ENCODE measurements around the gene CISH. TPM values are rescaled to one million over a fixed set of nuclear protein-coding genes. Genes with fewer than 3 reads are reported as not detected.

CISH gene
- total and polyA plus RNA-seq, 4 donors, result 4.7 to 32.5 (median 24.3) TPM

DNA sequence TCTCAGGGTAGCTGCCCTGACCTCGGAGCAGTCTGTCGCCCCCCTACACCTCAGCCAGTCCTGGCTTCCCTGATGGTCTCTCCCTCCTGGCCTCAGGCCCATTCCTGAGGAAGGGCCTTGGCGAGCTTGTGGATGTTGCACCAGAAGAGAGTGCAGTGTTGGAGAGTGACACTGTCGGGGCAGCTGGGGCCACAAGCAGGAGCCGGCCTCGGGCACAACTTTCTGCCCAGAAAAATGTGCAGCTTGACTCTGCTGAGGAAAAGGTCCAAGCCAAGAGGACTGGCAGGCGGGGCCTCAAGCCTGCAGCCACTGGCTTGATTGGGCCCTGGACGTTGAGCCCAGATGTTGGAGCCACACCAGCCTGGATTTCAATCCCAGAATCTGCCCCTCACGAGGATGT is 29.5 kb downstream of the CISH start:
- H3K27me3 ChIP-seq (ENCODE audit: control insufficient read depth in 4 of 4, insufficient read depth in 4 of 4, low read length in 3 of 4), result no peaks in the 10 kb centered on the region
- peak overlapping the region; percentile 75 to 90 for H3K27ac ChIP-seq (ENCODE audit: low read depth in 1 of 2, low read length in 2 of 2)
- H3K9me3 ChIP-seq (ENCODE audit: control insufficient read depth in 4 of 4, low read length in 3 of 4), result no peaks in the 10 kb centered on the region
- H3K9ac ChIP-seq (ENCODE audit: low read depth in 1 of 2, low read length in 2 of 2), result no peak overlapping the region
- WGBS, result 42% methylated on average over 9 of the region's 9 CpGs
- peaks cover 0 to 13% (median 2%) of the 10 kb centered on the region in 4 donors for H3K36me3 ChIP-seq (ENCODE audit: control insufficient read depth in 4 of 4, insufficient read depth in 3 of 4, low read depth in 1 of 4, low read length in 3 of 4)
- H3K4me3 ChIP-seq (ENCODE audit: low read depth in 1 of 3, low read length in 3 of 3), result no peak overlapping the region
- no peak for TF ChIP-seq HNF4G (IDR thresholded peaks at IDR 0.05)
- peak; percentile 35 to 52 for TF ChIP-seq RXRA (IDR thresholded peaks at IDR 0.05)
- no peak for TF ChIP-seq NR2F2 (IDR thresholded peaks at IDR 0.05)
- TF ChIP-seq FOXA1 (IDR thresholded peaks at IDR 0.05), result no peak
- TF ChIP-seq SP1 (IDR thresholded peaks at IDR 0.05), result peak; percentile 36
- peak in 1 of 2 donors; percentile 14 for TF ChIP-seq RAD21 (IDR thresholded peaks at IDR 0.05)
- TF ChIP-seq, protein P1, sequence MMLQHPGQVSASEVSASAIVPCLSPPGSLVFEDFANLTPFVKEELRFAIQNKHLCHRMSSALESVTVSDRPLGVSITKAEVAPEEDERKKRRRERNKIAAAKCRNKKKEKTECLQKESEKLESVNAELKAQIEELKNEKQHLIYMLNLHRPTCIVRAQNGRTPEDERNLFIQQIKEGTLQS (IDR thresholded peaks at IDR 0.05), result no peak
- no peak for TF ChIP-seq FOXA2 (IDR thresholded peaks at IDR 0.05)
- TF ChIP-seq YY1 (IDR thresholded peaks at IDR 0.05), result no peak
- TF ChIP-seq GABPA (IDR thresholded peaks at IDR 0.05 in 1 of 2, conservative IDR thresholded peaks at IDR 0.05 in 1 of 2), result no peak
- no peak for TF ChIP-seq EGR1 (IDR thresholded peaks at IDR 0.05; ENCODE audit: low read depth in 2 of 2)
- TF ChIP-seq, protein P2, sequence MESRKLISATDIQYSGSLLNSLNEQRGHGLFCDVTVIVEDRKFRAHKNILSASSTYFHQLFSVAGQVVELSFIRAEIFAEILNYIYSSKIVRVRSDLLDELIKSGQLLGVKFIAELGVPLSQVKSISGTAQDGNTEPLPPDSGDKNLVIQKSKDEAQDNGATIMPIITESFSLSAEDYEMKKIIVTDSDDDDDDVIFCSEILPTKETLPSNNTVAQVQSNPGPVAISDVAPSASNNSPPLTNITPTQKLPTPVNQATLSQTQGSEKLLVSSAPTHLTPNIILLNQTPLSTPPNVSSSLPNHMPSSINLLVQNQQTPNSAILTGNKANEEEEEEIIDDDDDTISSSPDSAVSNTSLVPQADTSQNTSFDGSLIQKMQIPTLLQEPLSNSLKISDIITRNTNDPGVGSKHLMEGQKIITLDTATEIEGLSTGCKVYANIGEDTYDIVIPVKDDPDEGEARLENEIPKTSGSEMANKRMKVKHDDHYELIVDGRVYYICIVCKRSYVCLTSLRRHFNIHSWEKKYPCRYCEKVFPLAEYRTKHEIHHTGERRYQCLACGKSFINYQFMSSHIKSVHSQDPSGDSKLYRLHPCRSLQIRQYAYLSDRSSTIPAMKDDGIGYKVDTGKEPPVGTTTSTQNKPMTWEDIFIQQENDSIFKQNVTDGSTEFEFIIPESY (IDR thresholded peaks at IDR 0.05), result no peak
- peak in 1 of 2 donors; percentile 42 for TF ChIP-seq HNF4A (conservative IDR thresholded peaks at IDR 0.05)
- TF ChIP-seq JUND (IDR thresholded peaks at IDR 0.05), result no peak
- TF ChIP-seq, protein P3, sequence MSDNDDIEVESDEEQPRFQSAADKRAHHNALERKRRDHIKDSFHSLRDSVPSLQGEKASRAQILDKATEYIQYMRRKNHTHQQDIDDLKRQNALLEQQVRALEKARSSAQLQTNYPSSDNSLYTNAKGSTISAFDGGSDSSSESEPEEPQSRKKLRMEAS (IDR thresholded peaks at IDR 0.05), result no peak
- peaks cover 49 to 80% (median 73%) of the 10 kb centered on the region in 4 donors for H3K4me1 ChIP-seq (ENCODE audit: control insufficient read depth in 4 of 4, insufficient read depth in 4 of 4, low read length in 3 of 4)
- DNase-seq (ENCODE audit: low spot score), result no peak

DNA sequence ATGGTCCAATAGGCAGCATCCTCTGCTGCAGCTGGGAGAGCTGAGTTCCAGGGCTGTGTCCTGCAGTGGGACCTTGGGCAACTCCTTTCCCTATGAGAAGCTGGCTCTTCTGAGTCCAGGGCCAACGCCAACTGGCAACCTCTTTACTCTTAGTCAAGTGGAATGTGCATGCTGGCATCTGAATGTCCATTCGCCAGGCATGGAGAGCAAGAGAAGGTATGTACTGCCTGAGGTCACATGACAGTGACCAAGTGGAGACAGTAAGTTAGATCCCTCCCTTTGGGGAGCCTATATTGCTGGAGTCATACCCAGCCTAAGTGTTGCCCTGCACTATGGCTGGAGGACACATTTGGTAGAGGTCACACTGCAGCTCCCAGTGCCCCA is 30.1 kb downstream of the CISH start:
- H3K36me3 ChIP-seq (ENCODE audit: control insufficient read depth in 4 of 4, insufficient read depth in 3 of 4, low read depth in 1 of 4, low read length in 3 of 4), result peaks cover 0 to 14% (median 3%) of the 10 kb centered on the region in 4 donors
- WGBS, result 86% methylated on average over 2 of the region's 2 CpGs

DNA sequence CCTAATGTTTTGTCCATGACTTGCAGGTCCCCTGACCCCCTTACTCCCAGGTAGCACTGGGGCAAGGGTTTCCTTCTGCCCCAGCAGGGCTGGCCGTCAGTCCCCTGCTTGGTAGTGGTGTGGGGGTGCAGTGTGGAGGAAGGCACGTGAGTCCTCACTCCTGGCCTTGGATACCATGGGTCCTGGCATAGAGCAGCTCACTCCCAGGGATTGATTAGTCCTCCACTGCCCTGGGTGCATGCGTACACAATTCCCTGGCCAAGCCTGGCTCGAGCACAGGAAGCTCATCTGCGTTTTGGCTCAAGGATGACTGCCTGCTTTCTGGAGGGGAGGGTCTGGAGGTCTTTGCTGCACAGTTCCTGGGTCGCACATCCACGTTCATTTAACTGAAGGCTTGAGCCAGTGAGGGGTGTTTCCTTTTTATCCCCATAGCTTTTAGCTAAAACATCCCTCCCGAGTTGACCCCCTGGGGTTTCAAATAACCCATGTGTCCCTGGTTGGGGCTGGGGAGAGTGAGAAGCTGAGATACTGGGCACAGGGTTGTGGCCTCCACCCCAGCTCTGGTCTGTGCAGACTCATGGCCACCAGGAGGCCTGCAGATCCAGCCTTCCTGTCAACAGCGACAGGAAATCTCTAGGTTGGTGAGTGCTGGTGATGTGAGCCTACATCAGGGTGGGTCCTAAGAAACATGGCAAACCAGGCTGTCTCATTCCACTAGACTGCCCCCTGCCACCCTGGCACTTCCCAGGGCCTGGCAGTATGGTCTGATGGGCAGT is 30.7 kb downstream of the CISH start:
- no peak for TF ChIP-seq HNF4G (IDR thresholded peaks at IDR 0.05)
- TF ChIP-seq RXRA (IDR thresholded peaks at IDR 0.05), result peak; percentile 63 to 85
- TF ChIP-seq, protein P4, sequence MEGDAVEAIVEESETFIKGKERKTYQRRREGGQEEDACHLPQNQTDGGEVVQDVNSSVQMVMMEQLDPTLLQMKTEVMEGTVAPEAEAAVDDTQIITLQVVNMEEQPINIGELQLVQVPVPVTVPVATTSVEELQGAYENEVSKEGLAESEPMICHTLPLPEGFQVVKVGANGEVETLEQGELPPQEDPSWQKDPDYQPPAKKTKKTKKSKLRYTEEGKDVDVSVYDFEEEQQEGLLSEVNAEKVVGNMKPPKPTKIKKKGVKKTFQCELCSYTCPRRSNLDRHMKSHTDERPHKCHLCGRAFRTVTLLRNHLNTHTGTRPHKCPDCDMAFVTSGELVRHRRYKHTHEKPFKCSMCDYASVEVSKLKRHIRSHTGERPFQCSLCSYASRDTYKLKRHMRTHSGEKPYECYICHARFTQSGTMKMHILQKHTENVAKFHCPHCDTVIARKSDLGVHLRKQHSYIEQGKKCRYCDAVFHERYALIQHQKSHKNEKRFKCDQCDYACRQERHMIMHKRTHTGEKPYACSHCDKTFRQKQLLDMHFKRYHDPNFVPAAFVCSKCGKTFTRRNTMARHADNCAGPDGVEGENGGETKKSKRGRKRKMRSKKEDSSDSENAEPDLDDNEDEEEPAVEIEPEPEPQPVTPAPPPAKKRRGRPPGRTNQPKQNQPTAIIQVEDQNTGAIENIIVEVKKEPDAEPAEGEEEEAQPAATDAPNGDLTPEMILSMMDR (IDR thresholded peaks at IDR 0.05; ENCODE audit: low read depth, low read length, missing input control), result peak; percentile 2
- TF ChIP-seq SP1 (IDR thresholded peaks at IDR 0.05), result peak; percentile 50
- no peak for TF ChIP-seq GABPA (IDR thresholded peaks at IDR 0.05 in 1 of 2, conservative IDR thresholded peaks at IDR 0.05 in 1 of 2)
- TF ChIP-seq JUND (IDR thresholded peaks at IDR 0.05), result peak in 1 of 2 donors; percentile 31
- TF ChIP-seq, protein P5, sequence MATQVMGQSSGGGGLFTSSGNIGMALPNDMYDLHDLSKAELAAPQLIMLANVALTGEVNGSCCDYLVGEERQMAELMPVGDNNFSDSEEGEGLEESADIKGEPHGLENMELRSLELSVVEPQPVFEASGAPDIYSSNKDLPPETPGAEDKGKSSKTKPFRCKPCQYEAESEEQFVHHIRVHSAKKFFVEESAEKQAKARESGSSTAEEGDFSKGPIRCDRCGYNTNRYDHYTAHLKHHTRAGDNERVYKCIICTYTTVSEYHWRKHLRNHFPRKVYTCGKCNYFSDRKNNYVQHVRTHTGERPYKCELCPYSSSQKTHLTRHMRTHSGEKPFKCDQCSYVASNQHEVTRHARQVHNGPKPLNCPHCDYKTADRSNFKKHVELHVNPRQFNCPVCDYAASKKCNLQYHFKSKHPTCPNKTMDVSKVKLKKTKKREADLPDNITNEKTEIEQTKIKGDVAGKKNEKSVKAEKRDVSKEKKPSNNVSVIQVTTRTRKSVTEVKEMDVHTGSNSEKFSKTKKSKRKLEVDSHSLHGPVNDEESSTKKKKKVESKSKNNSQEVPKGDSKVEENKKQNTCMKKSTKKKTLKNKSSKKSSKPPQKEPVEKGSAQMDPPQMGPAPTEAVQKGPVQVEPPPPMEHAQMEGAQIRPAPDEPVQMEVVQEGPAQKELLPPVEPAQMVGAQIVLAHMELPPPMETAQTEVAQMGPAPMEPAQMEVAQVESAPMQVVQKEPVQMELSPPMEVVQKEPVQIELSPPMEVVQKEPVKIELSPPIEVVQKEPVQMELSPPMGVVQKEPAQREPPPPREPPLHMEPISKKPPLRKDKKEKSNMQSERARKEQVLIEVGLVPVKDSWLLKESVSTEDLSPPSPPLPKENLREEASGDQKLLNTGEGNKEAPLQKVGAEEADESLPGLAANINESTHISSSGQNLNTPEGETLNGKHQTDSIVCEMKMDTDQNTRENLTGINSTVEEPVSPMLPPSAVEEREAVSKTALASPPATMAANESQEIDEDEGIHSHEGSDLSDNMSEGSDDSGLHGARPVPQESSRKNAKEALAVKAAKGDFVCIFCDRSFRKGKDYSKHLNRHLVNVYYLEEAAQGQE (IDR thresholded peaks at IDR 0.05), result no peak
- TF ChIP-seq HNF4A (conservative IDR thresholded peaks at IDR 0.05), result peak; percentile 46 to 73
- TF ChIP-seq FOXA2 (IDR thresholded peaks at IDR 0.05), result peak; percentile 12
- no peak for TF ChIP-seq EGR1 (IDR thresholded peaks at IDR 0.05; ENCODE audit: low read depth in 2 of 2)
- TF ChIP-seq YY1 (IDR thresholded peaks at IDR 0.05), result peak; percentile 58
- TF ChIP-seq RAD21 (IDR thresholded peaks at IDR 0.05), result peak in 1 of 2 donors; percentile 27
- TF ChIP-seq, protein P3 (IDR thresholded peaks at IDR 0.05), result no peak
- WGBS, result 49% methylated on average over 9 of the region's 9 CpGs
- H3K9ac ChIP-seq (ENCODE audit: low read depth in 1 of 2, low read length in 2 of 2), result peak overlapping the region in 1 of 2 donors; percentile 33
- no peaks in the 10 kb centered on the region for H3K9me3 ChIP-seq (ENCODE audit: control insufficient read depth in 4 of 4, low read length in 3 of 4)
- peak overlapping the region; percentile 55 to 72 for H3K27ac ChIP-seq (ENCODE audit: low read depth in 1 of 2, low read length in 2 of 2)
- peaks cover 42 to 68% (median 61%) of the 10 kb centered on the region in 4 donors for H3K4me1 ChIP-seq (ENCODE audit: control insufficient read depth in 4 of 4, insufficient read depth in 4 of 4, low read length in 3 of 4)
- no peak for DNase-seq (ENCODE audit: low spot score)
- no peak overlapping the region for H3K4me3 ChIP-seq (ENCODE audit: low read depth in 1 of 3, low read length in 3 of 3)
- peaks cover 0 to 14% (median 3%) of the 10 kb centered on the region in 4 donors for H3K36me3 ChIP-seq (ENCODE audit: control insufficient read depth in 4 of 4, insufficient read depth in 3 of 4, low read depth in 1 of 4, low read length in 3 of 4)
- no peaks in the 10 kb centered on the region for H3K27me3 ChIP-seq (ENCODE audit: control insufficient read depth in 4 of 4, insufficient read depth in 4 of 4, low read length in 3 of 4)

More for the DNA sequence above, 30.1 kb downstream of the CISH start:
- TF ChIP-seq TAF1 (conservative IDR thresholded peaks at IDR 0.05) (no peak), HNF4A (conservative IDR thresholded peaks at IDR 0.05) (peak in 1 of 2 donors; percentile 26)
- Histone ChIP-seq H3K9me3 (ENCODE audit: control insufficient read depth in 4 of 4, low read length in 3 of 4) (no peaks in the 10 kb centered on the region), H3K4me3 (ENCODE audit: low read depth in 1 of 3, low read length in 3 of 3) (no peak overlapping the region), H3K9ac (ENCODE audit: low read depth in 1 of 2, low read length in 2 of 2) (no peak overlapping the region), H3K4me1 (ENCODE audit: control insufficient read depth in 4 of 4, insufficient read depth in 4 of 4, low read length in 3 of 4) (peaks cover 45 to 74% (median 67%) of the 10 kb centered on the region in 4 donors), H3K27ac (ENCODE audit: low read depth in 1 of 2, low read length in 2 of 2) (peak overlapping the region; percentile 55 to 72), H3K27me3 (ENCODE audit: control insufficient read depth in 4 of 4, insufficient read depth in 4 of 4, low read length in 3 of 4) (no peaks in the 10 kb centered on the region)
- DNase-seq (ENCODE audit: low spot score), result no peak

Data from liver (tissue), 9 donors.